HG03565 (cell line): ENCODE data around the gene GCKR.

Experiments used
- ATAC-seq: cut with Tn5 transposase; IDR thresholded peaks from one replicate; pipeline ENCODE4 v1.9.1; 2021; ENCODE audit warnings: mild to moderate bottlenecking, moderate library complexity; ENCODE audit not compliant: unreplicated experiment

Gene GCKR

GRCh38 chr2:27571197-27571596 is 74.6 kb downstream of the GCKR start:
- ATAC-seq, result no peak

DNA sequence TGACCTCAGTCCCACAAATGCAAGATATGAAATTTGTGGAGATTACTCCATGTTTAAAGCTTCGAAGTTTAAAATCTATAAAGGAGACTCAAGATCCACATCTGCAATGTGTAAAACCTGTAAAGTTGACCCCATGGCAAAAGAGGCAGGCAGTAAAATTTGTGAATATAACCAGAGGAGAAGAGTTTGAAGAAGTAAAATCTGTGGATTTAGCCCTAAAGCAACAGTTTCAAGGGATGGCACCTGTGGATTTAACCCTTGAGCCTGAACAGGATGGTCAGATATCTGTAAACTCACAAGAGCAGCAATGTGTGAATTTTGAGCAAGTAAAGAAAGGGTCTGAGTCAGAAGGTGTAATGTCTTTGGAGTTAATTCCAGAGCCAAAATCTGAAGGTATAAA is 75.0 kb downstream of the GCKR start:
- no peak for ATAC-seq

DNA sequence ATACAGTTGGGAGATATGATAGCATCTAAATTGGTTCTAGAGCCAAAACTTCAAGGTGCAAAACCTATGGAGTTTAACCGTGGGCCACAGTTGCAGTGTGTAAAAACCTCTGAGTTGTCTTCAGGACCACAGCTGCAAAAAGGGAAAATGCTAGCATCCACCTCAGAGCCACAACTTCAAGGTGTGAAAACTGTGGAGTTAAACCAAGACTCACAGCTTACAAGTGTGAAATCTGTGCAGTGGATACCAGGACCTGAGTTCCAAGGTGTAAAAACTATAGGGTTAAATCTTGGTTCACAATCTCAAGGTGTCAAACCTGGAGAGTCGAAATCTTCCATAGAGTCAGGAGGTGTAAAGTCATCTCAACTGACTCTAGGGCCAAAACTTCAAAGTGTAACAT is 75.8 kb downstream of the GCKR start:
- ATAC-seq, result no peak

- no peak for ATAC-seq
These were observed 76.4 kb downstream of the GCKR start for GRCh38 chr2:27572998-27573429.
